Activated CD4-positive, alpha-beta T cell treated with anti-CD3 and anti-CD28 coated beads, Interleukin-10, Interleukin-2, amounts not matched to agents 100 ng/mL and 50 ng/mL, durations not matched to agents 16 hours and 8 hours (primary cell): ENCODE results near the gene ETNK2.
"Not testable (repeated sequence)": the region's sequence is repeated elsewhere in the genome, so short reads cannot be mapped to it uniquely, and the experiment has no call there.

Experiments used
- DNase-seq: peaks from one replicate; pipeline ENCODE4 v3.0.0-alpha.2; 2020

The ETNK2 gene

DNA sequence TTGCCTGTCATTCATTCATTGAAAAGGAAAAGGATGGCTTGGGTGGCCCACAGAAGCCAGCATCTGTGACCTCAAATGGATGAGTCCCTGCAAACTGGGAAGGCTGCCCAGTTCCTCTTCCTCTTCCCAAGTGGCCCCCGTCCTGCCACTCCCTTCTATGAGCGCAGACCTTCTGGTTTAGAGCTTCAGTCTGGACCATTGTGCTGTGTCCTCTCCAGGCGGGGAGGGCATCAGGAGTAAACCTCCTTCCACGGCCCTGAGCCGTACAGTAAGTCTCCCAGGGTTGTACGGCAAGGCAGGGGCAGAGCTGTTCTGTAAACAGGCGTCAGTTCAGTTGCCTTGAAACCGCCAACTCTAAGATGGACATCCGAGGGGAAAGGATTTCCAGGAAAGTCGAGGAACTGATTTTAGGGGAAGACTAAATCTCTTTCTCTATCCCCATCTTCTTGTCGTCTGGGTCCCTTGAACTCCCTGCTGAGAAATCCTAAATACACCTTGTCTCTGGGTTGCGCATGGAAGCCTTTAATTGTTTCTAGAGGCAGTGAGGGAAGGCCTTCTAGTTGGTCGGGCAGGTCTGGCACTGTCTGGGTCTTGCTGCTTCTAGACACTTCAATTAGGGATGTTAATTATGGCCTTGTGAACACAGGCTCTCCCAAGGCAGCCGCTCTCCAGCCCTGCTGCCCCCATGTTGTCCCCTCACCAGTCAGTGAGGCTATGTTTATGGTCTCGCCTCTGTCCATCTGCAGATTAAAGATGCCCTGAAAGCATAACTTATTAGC lies 56.8 kb downstream of the ETNK2 start:
- DNase-seq = no peak

- DNase-seq = no peak
Observed at GRCh38 chr1:204094313-204094729, 57.5 kb downstream of the ETNK2 start.

GRCh38 chr1:204093781-204094180 lies 58.1 kb downstream of the ETNK2 start:
- no peak for DNase-seq

DNA sequence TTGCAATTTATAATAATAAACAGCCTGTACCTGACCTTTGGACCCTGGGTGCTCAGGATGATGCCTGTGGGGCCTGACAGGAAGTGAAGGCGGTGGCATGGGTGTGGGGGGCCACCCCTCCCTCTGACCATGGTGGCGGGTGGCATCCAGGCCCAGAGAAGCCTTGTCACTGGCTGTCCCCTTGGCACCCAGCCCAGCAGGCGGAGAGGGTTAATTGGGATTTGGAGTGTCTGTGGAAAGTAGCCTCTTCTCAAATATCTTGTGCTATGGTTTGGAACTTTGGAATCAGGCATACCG lies 58.5 kb downstream of the ETNK2 start:
- no peak for DNase-seq

GRCh38 chr1:204092632-204093420 lies 59.0 kb downstream of the ETNK2 start:
- DNase-seq = no peak

DNA sequence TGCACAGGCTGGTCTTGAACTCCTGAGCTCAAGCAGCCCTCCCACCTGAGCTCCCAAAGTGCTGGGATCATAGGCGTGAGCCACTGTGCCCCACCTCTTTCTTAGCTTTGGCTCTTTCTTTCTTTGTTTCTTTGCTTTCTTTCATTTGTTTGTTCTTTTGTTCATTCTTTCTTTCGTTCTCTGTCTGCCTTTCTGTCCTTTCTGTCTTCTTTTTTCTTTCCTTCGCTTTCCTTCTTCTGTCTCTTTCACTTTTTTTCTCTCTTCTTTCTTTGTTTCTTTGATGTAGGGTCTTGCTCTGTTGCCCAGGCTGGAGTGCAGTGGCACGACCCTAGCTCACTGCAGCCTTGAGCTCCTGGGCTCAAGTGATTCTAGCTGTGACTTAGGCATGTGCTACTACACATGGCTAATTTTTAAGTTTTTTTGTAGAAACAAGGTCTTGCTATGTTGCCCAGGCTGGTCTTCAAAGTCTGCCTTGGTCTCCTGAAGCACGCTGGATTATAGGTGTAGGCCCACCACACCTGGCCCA lies 60.0 kb downstream of the ETNK2 start:
- no peak for DNase-seq

- DNase-seq = no peak
Observed at GRCh38 chr1:204091066-204091465, 60.8 kb downstream of the ETNK2 start.

GRCh38 chr1:204090132-204090531 lies 61.7 kb downstream of the ETNK2 start:
- not testable (repeated sequence) for DNase-seq

GRCh38 chr1:204089044-204089751 lies 62.6 kb downstream of the ETNK2 start:
- DNase-seq = no peak

GRCh38 chr1:204088596-204088995 lies 63.2 kb downstream of the ETNK2 start:
- DNase-seq = no peak

DNA sequence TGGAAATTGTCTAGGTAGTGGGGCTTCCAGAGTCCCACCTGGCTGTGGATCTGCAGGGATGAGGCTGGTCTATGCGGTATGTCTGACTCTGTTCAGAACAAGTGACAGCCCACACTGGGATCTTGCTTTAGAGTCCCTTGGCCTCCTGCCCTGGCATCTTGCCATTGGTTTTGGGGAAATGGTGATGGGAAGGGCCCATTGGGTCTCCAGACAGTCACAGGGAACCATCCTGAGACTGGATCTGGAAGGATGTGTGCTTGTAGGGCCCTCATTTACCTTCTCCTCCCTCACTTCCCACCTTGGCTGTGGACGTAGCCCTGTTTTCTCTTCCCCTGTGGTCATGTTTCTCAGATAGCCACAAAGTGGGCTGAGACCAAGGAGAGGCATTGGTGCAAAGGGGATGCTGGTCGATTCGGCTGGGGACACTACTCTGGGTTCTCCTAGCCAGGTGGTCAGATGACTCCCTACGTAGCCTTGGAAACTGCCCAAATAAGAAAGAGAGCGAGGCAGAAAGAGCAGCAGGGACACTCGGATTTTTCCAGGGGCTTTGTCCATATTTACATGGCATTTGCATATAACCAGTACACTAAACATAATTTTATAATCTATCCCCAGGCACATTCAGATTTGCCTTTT lies 63.8 kb downstream of the ETNK2 start:
- no peak for DNase-seq

DNA sequence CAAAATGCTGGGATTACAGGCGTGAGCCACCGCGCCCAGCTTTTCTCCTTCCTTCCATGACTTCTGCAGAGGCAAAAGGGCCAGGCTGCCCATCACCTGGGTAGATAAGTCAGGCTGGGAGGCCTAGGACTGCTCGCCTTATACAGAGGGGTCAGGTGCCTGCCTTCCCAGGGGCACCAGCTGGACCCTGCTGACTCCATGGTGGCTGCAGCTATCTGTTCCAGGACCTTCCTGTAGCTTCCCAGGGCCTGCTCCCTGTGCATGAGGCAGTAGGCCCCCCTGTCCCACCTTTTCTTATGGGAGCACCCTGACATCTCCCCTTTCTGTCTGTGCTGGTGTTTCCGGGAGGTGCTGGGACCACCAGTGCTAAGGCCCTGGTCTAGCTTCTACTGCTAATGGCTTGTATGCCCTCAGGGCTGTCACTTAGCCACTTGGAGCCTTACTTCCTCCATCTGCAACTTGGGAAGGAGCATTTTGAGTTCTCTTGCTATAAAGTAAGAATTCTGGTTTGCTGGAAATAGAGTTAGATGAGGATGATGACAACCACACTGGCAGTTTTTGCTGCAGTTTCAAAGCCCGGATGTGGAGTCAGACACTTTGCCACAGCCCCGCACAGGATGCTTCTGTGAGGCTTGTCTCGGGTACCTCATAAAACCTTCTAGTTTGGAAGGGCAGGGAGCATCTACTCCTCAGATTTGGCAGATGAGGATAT lies 64.5 kb downstream of the ETNK2 start:
- no peak for DNase-seq

DNA sequence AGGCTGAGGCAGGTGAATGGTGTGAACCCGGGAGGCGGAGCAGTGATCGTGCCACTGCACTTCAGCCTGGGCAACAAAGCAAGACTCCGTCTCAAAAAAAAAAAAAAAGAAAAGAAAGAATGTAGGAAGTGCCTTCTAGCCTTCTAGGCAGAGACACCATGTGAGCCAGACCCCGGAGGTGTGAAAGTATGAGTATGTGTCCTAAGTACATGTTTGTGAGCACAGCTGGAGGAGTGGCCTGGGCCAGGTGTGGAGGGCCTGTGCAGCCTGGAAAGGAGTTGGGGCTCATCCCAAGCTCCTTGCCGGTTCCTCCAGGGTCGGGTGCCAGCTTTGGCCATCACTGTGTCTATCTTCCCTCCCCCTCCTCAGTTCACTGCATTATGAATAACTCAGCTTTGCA lies 66.0 kb downstream of the ETNK2 start:
- DNase-seq = no peak

DNA sequence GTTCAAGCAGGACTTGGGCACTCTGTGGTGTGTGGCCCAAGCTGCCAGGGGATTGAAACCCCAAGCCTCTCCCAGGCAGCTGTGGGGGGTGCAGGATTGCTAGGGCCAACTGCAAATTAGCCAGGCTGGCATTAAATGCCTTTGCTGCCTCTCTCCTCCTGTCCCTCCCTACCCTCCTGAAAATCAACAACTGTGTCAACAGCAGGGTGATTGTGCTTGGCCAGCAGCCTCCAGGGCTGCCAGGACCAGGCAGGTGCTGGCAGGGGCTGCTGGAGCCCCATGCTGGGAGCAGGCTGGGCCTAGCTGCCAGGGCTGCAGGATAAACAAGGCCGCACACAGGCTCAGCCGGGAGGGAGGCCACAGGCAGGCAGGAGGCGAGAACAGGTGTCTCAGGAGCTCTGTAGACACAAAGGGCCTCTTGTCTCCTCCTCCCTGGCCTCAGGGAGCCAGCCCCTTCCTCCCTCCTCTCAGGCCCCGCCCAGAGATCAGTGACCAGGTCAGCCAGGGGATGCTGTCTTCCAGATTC lies 67.5 kb downstream of the ETNK2 start:
- no peak for DNase-seq

GRCh38 chr1:204083491-204083890 lies 68.4 kb downstream of the ETNK2 start:
- no peak for DNase-seq

- DNase-seq = no peak
Observed at GRCh38 chr1:204081791-204082513, 69.9 kb downstream of the ETNK2 start.

DNA sequence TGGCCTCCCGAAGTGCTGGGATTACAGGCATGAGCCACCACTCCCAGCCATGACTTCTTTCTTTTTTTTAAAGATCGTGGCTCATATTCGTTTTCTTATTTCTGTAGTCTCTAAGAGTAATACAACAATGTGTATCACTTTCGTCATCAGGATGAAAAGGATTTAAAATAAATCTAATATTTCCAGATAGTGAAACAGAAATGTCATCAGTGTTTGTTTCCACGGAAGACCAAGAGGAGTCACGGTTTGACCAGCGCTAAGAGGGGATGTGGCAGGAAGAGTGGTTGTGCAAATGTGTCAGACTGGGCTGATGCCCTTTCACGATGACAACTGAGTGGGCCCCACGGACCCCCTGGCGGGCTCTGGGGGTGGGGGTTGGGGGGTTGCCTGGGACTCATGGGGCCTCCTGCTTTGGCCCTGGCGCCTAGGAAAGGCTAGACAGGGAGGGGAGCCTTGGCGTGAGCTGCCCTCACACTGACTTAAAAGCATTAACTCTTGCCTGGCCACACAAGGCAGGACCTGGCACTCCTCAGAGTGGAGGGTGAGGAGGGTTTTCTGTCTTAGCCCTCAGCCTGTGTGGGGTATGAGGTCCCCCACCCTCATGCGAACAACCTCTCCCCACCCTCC lies 70.6 kb downstream of the ETNK2 start:
- no peak for DNase-seq
